GM19324 (cell line): ENCODE results near the gene DZIP3.
A peak's percentile ranks its signal among the peaks of the same experiment; 100 is the strongest.

Experiments
- ATAC-seq: cut with Tn5 transposase; IDR thresholded peaks from one replicate; pipeline ENCODE4 v1.9.1; 2021; ENCODE audit warnings: mild to moderate bottlenecking, moderate library complexity; ENCODE audit not compliant: unreplicated experiment, low FRiP score

DZIP3 gene, protein sequence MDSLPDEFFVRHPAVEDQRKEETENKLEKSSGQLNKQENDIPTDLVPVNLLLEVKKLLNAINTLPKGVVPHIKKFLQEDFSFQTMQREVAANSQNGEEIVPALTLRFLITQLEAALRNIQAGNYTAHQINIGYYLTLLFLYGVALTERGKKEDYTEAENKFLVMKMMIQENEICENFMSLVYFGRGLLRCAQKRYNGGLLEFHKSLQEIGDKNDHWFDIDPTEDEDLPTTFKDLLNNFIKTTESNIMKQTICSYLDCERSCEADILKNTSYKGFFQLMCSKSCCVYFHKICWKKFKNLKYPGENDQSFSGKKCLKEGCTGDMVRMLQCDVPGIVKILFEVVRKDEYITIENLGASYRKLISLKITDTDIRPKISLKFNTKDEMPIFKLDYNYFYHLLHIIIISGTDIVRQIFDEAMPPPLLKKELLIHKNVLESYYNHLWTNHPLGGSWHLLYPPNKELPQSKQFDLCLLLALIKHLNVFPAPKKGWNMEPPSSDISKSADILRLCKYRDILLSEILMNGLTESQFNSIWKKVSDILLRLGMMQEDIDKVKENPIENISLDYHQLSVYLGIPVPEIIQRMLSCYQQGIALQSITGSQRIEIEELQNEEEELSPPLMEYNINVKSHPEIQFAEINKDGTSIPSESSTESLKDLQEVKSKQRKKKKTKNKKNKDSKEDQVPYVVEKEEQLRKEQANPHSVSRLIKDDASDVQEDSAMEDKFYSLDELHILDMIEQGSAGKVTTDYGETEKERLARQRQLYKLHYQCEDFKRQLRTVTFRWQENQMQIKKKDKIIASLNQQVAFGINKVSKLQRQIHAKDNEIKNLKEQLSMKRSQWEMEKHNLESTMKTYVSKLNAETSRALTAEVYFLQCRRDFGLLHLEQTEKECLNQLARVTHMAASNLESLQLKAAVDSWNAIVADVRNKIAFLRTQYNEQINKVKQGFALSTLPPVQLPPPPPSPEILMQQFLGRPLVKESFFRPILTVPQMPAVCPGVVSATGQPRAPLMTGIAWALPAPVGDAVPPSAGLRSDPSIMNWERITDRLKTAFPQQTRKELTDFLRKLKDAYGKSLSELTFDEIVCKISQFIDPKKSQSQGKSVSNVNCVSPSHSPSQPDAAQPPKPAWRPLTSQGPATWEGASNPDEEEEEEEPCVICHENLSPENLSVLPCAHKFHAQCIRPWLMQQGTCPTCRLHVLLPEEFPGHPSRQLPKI

DNA sequence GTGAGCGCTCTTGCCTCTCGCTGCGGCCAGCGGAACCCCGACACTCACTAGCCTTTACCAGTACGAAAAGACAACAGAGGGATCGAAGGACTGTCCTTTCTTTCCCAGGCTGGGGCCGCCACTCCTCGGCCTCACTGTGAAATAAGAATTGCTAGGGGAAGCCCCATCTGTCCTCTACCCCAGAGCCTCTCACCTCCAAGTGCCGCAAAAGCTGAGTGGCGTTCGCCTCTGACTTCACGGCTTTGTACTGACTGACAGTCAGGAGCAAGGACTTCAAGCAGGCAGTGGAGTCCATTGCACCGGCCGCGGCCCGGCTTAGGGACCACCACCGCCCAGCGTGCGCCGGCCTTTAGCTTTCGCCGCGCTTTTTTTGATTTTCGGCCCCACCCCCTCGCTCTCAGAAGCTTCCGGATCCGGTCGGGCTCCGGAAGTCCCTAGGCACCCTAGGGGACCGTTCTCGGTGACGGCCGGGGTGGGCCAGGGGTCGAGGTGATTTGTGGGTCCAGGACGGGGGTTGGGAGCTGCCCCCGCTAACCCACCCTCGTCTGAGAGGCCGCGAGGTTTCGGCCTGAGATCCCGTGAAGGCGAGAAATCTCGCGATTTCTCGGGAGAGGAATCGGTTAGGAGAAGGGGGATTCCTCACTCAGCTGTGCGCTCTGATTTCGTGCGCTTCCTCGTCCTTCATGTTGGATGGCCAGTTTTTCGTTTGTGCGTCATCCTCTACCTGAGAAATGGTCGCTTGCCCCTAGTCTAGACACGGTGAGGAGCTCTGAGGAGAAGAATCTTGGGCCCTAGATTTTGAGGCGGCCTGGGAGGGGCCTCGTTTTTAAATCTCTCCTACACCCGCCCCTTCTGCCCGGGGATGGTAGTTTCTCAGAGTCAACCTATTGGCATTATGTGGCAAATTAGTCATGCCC, at the start of gene DZIP3, which contains the start of gene CIP2A:
TSS of gene DZIP3 (plus strand) at position 642 of the 917 bp plus-strand sequence. CDS start 15,685 bp downstream, outside the sequence.
TSS of gene CIP2A (minus strand) at position 358 of the 917 bp plus-strand sequence. CDS start at position 295, 63 bp downstream.
- ATAC-seq: peak; percentile 97

DNA sequence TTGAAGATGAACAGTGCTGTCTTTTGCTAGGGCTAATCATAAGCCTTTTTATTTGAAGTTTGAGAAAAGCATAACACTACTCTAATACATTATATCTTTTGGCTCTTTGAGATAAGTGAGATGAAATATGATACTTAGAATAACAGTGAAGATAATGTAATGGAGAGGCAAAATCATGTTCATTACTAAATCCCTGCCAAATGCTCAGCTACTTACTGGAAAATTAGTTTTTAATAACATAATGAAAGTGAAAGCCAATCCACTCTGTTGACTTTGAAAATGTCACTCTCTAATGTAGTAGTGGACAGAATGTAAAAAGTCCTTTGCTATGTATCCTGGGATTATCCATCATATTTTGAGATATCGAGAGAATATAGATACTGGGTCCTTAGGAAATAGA, 43.3 kb upstream of the DZIP3 start:
- ATAC-seq: peak; percentile 47

DNA sequence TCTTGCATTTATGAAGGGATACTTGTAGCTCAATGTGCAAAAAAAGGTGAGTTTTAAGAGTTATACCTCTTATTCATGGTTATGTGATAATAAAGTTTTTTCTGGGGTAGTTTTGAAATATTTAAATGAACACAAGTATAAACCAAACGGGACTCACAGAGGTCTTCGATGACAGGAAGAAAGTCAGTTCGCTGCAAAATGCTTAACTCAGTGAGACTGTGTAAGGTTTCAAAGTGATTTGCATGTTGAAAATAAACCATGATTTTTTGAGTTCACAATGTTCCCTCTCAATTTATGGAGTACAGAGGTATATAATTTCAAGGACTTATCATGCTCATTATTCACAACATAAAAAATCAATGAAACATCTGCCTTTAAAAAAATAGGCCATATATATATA, 42.8 kb upstream of the DZIP3 start:
- ATAC-seq: peak; percentile 80

DNA sequence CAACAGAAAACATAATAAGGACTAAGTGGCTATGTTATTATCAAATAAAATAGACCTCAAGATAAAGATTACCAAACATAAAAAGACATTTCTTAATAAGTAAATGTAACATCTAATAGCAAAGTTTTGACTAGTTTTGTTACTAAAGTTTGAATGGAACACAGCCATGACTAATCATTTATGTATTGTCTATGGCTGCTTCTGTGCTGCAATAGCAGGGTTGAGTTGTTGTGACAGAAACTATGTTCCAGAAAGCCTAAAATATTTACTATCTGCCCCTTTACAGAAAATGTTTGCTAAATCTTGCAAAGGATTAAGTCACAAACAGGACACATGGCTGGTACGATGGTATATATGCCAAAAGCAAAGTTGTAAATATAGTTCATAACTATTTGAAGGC, 41.2 kb upstream of the DZIP3 start:
- no peak for ATAC-seq

DNA sequence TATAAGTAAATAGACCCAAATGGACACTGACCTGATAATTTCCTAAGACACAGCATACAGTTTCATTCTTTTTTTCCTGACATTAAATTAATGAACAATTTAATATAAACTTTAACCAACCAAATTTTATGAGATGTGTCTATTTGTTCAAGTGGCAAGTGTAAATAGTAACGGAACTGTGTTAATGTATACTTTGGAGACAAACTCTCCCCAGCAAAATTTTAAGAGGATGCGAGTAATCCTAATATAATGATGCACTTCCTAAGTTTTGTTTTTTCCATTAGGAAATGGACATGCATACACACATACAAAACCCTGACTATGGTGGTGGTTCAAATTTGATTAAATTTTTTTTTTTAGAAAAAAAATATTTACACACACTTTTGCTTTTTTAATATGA, 40.6 kb upstream of the DZIP3 start:
- no peak for ATAC-seq

DNA sequence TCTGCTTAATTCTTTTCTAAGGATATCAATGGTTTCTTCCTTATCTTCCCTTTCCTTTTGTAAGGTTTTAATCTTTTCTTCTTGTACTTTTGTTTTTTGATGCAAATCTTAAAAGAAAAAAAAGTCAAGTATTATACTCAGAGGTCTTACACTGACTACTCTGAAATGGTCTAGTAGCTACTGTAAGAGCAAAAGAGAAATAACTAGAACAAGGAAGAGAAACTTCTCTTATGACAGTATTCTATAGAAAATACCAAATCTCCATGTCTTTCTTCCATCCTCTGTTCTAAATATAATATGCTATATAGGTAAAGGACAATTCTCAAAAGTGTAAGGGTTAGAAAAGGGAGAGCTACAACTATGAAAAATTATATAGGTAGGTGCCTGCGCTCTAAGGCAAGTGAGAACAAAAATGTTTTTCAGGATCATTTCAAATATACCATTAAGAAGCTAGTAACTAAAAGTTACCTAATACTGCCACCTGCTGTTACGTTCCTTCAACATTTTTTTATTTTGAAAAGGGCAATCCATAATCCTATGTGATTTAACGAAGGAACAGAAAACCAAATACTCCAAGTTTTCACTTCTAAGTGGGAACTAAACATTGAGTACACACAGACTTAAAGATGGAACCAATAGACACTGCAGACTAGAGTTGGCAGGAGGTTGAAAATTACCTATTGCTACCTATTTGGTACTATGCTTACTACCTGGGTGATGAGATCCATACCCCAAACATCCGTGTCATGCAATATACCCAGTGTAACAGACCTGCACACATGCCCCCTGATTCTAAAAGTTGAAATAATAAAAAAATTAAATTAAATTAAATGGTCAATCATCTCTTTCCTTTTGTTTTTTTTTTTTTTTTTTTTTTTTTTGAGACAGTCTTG, 37.0 kb upstream of the DZIP3 start:
- ATAC-seq: no peak

DNA sequence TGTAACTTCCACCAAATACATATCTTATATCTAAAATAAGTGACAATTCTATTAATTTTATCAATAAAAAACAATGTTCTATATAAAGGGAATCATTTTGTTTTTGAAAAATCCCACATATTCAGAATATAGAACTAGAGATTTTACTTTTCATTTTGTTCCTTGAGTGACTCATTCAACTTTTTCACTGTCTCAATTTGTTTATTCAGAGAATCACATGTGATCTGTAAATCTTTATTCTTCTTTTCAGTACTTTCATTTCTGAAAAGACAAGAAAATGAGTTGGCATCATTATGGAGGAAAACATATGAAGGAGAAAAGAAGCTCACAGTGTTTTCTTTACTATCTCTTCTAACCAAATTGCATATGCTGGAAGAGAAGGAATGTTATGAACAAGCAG, 35.3 kb upstream of the DZIP3 start:
- ATAC-seq: no peak

DNA sequence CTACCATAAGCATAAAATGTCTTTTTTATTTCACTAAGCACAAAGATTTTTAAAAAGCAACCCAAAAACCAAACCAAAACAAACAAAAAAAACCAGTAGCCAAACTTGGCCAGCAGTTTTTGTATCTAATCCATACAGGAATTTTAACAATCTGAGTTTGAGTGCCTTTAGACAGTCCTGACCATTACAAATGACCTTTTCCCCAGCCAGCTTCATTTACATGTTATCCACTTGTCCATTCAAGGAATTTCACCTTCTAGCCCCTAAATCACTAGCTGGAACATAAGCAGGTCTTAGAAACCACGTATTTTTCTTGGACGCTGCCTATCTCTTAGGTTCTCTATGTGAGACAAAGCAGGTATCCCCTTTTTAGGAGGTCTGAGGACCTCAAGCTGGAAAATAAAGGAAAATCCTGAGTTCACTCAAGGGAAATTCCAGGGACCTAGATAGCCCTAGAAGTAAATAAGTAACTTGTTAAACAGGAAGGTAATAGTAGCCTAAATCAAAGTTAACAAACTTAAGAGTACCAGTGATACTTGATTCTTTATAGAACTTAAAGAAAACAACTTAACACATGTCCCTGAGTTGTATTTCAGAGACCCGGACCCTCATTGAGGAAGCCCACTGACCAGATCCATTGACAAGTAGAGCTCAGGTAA, 34.5 kb upstream of the DZIP3 start:
- no peak for ATAC-seq

DNA sequence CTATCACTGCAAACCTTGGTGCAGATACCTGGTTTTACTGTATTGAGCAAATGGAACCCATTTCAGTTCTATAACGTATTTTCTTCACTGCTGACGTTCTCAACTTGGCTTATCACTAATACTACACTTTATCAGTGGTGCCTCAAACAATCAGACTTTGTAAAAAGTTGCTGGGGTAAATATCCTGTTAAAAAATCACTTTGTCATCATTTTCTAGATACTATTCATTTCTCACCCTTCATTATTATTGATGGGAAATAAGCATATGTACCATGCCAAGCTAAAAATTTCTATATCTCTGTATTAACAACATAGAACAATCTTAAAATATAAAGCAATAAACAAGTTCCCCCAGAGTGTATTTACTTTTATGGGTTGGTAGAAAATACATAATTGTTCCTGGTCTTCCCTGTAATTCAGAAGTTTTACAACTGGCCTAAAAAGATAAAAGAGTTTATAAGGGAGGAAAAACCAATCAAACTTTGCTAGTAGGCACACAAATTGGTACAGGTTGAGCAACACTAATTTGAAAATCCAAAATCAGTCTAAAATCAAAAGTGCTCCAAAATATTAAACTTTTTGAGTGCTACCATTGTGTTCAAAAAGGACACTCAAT, 33.4 kb upstream of the DZIP3 start:
- no peak for ATAC-seq

DNA sequence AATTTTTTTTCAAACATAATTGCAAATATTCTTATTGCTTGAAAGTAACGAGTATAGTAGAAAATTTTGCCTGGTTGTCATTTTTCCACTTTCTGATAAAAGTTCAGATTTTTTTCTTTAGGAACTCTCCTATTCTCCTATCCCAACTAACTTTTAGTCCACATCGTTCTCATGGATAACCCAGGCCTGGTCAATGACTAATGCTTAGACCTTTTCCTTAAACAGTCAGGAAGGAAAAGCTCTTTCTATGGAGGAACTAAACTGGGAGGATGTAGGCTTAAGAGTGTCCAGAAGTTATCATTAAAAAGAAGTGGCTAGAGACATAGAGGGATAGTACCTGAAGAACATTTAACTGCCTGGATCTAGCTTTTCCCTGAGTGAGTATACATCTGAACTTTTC, 27.0 kb upstream of the DZIP3 start:
- ATAC-seq: no peak

DNA sequence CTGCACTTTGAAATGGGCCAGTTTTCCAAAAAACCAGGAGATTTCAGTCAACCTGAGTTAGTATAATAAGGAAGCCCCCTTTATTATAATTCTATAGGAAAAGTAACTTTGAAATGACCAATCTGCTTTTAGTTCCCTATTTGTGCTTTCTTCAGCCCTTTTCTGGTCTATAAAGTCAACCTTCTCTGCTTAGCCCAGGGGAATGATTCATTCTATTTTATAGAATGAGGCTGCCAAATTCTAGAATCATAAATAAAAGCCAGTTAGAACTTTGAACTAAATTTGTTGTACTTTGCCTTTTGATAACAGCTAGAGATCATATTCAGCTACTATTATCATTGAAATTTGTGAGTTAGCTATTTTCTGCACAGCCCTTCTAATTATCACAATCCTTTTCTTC, 25.0 kb upstream of the DZIP3 start:
- no peak for ATAC-seq

DNA sequence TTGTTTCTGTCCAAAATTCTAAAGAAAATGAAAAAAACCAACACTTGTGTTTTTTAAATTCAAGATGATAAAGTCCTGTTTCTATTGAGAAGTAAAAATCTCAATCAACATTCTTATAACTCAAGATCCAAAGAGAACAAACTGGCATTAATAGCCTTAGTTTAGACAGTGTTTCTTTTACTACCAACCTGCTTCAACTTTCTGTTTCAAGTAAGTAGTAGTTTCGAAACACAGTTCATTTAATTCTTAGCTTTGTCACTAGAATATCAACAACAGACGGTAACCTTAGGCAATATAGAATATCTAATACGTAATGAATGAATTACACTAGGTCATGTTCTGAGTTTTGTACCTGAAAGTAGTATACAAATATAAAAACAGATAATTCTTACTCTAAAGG, 24.0 kb upstream of the DZIP3 start:
- ATAC-seq: peak; percentile 41

DNA sequence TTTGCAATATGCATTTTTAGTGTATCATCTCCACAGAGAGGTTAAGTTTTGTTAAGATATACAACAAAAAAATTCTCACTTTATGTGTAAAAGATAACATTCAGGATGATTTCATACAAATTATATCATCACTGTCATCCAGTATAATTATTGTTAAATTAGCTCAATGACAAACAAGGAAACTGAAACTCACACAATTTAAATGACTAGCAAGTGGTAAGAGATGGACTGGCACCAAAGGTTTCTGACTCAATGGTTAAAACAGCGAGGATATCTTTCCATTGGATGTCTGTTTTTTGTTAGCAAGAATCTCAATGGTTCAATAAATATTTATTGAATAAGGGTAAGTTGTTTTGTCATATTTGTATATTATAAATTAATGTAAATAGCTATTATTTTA, 22.9 kb upstream of the DZIP3 start:
- ATAC-seq: no peak

DNA sequence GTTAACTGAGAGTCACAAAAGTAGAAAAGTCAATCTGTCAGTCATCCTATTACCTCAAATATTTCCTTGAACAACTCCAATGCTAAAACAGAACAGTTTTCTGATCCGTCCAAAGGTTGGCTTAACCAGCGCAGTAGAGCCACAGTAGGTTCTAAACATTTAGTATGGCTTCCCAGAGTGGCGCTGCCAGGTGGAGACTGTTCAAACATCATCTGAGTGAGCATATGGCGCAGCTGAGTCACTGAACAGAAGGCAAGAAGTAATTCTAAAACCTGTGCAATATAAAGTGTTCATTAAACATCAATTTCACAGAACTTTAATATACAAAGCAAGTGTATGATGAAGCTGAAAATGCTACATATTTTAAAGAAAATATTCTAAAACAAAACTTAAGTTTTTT, 20.2 kb upstream of the DZIP3 start:
- ATAC-seq: no peak

DNA sequence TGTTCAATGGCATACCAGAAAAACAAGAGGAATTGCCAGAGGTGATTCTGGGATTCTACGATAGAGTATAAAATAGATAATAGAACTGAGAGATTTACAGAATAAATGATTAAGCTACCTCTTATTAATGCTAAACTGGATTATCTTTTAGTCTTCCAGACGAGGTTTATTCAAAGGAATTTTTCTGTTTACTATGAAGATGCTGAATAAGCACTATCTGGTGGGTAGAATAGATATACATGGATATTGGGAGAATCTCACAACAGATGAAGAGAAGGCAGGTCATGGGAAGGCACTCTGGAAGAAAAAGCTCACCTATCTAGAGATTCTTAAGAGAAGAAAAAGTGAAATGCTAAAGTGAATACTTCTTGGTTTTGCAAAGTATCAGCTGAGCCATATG, 11.5 kb upstream of the DZIP3 start:
- no peak for ATAC-seq

DNA sequence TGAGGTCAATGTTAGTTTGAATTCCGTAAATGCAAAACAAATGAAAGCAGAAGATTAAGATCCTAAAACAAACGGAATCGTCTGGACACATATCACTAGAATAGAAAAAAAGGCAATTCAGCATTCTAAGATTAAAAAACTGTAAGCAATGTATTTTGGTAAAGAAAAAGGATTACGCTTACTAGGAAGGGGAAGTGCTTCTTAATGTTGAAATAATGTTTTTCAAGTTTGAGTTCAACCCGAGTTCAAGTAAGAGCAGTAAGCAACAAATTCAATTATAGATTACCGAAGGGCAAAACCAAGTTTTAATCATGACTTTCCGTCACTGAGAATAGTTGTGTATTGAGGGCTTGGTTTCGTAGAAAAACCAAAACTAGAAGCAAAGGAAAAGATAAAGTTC, 921 bp upstream of the DZIP3 start:
- no peak for ATAC-seq

DNA sequence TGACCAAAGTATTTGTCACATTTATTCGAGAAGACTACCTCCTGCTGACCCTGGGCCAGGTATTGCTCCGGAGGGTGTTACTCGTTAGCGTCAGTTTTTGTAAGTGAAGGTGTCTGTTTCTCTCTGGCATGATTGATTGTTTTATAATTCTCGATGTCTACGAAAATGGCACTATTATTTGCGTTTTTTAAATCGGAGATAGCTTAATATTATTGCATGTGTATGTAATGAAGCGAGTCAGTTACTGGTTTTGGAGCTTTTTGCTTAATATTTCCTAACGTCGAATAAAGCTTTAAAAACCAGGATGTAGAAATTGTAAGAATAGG, 439 bp downstream of the DZIP3 start:
- no peak for ATAC-seq

DNA sequence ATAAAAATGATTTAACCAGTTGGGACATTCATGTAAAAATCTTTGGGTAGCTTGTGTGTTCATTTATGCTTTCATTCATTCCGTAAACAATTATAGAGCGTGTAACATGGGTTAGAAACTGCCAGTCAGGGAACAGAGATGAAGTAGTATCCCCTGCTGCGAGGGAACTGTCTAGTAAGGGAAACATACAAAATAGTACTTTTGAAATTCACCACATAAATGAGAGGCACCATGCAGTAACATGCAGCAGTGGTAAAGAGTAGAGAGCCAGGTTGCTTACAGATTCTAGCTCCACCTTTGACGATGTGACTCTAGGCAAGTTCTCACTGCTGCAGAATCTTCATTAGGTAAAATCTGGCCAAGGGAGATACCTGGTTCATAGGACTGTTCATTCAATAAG, 938 bp downstream of the DZIP3 start:
- no peak for ATAC-seq
